H1 (cell line): ENCODE measurements around the gene CAMK2B. TPM values are rescaled to one million over a fixed set of nuclear protein-coding genes. Genes with fewer than 3 reads are reported as not detected.

ENCODE experiments used
- CTCF ChIA-PET: fragments of 300-600 bp; sonication (Branson Sonifier 250); formaldehyde crosslinking; loops from one replicate; lab custom pipeline; 2021; ENCODE audit not compliant: partially characterized antibody; lab: Charles Lee
- POLR2A ChIA-PET: fragments of 300-600 bp; sonication (Branson Sonifier 250); formaldehyde crosslinking; loops from one replicate; lab custom pipeline; 2021; ENCODE audit warnings: inconsistent platforms; ENCODE audit not compliant: partially characterized antibody; lab: Charles Lee
- DNase-seq, 2 experiments: peaks; one replicate each; pipeline versions ENCODE4 v3.0.0 to v3.0.0-alpha.2; 2010 to 2022; ENCODE audit warnings: low spot score in 2 of 2, low read depth in 1 of 2, mixed read lengths in 1 of 2
- FAIRE-seq: peaks from 2 replicates; lab custom pipeline; 2011; peaks lifted over from hg19 to GRCh38; lab: Jason Lieb, UNC
- H2AFZ ChIP-seq: 2 replicates; pipeline ENCODE4 v1.8.1; 2012; ENCODE audit warnings: low read length, inconsistent platforms
- H2AK5ac ChIP-seq: 2 replicates; pipeline ENCODE4 v1.6.1; 2013; ENCODE audit warnings: low read depth, low read length
- H2BK120ac ChIP-seq: replicated peaks from 2 replicates; pipeline ENCODE3; 2013; ENCODE audit warnings: low read depth, low read length, inconsistent platforms
- H2BK12ac ChIP-seq: 2 replicates; pipeline ENCODE4 v1.6.1; 2013; ENCODE audit warnings: low read depth, low read length
- H2BK15ac ChIP-seq: 2 replicates; pipeline ENCODE4 v1.6.1; 2013; ENCODE audit warnings: low read length
- H2BK20ac ChIP-seq: 2 replicates; pipeline ENCODE4 v1.6.1; 2013; ENCODE audit warnings: low read length
- H2BK5ac ChIP-seq: 2 replicates; pipeline ENCODE4 v1.6.1; 2013; ENCODE audit warnings: low read depth, low read length
- H3K14ac ChIP-seq: 2 replicates; pipeline ENCODE4 v1.6.1; 2013; ENCODE audit warnings: inconsistent platforms; ENCODE audit not compliant: insufficient read length
- H3K18ac ChIP-seq: 2 replicates; pipeline ENCODE4 v1.6.1; 2013; ENCODE audit warnings: low read length; ENCODE audit errors: extremely low read depth
- H3K23ac ChIP-seq: 2 replicates; pipeline ENCODE4 v1.6.1; 2013; ENCODE audit warnings: inconsistent platforms; ENCODE audit not compliant: insufficient read length
- H3K23me2 ChIP-seq: 2 replicates; pipeline ENCODE4 v1.6.1; 2013; ENCODE audit warnings: low read depth, low read length
- H3K27ac ChIP-seq: 2 replicates; pipeline ENCODE4 v1.6.1; 2011; ENCODE audit warnings: low read depth, low read length, inconsistent platforms
- H3K27me3 ChIP-seq, 4 experiments: replicated peaks in 1 of 4; 1 replicate in 1 of 4; 2 replicates in 3 of 4; pipeline versions ENCODE4 v1.6.1 to v1.8.1; 2011 to 2013; ENCODE audit warnings: low read length in 3 of 4, mild to moderate bottlenecking in 3 of 4, inconsistent platforms in 2 of 4, mixed read lengths in 2 of 4, moderate library complexity in 1 of 4; ENCODE audit not compliant: control insufficient read depth in 3 of 4, insufficient read depth in 3 of 4; ENCODE audit errors: extremely low read depth in 1 of 4
- H3K36me3 ChIP-seq, 4 experiments: 2 replicates each; pipeline versions ENCODE4 v1.6.1 to v1.8.1; 2011 to 2013; ENCODE audit warnings: mild to moderate bottlenecking in 4 of 4, low read length in 3 of 4, moderate library complexity in 2 of 4, control low read depth in 1 of 4, inconsistent platforms in 1 of 4; ENCODE audit not compliant: insufficient read depth in 4 of 4, control insufficient read depth in 2 of 4
- H3K4ac ChIP-seq: replicated peaks from 2 replicates; pipeline ENCODE3; 2013; ENCODE audit warnings: low read length, low read depth, mixed read lengths, inconsistent platforms; ENCODE audit not compliant: insufficient read length
- H3K4me1 ChIP-seq, 4 experiments: replicated peaks in 1 of 4; 1 replicate in 1 of 4; 2 replicates in 3 of 4; pipeline versions ENCODE4 v1.6.1 to v1.8.1; 2011 to 2013; ENCODE audit warnings: low read length in 3 of 4, inconsistent platforms in 2 of 4, mixed read lengths in 1 of 4; ENCODE audit not compliant: insufficient read depth in 4 of 4, control insufficient read depth in 3 of 4
- H3K4me2 ChIP-seq, 2 experiments: 2 replicates each; pipeline versions ENCODE4 v1.6.1 to v1.8.1; 2011 to 2013; ENCODE audit warnings: low read depth in 2 of 2, low read length in 2 of 2, control low read depth in 1 of 2, inconsistent platforms in 1 of 2, mild to moderate bottlenecking in 1 of 2; ENCODE audit not compliant: insufficient read depth in 1 of 2
- H3K4me3 ChIP-seq, 4 experiments: fragments of 200-600, 300-600 bp in 1 of 4; sonication (generic), shearing (Covaris generic), sonication (Bioruptor Twin) in 1 of 4; 2 replicates each; pipeline versions ENCODE4 v1.5.1 to v1.8.1; 2011 to 2016; ENCODE audit warnings: low read length in 4 of 4, low read depth in 3 of 4, control low read depth in 2 of 4, inconsistent platforms in 2 of 4, mild to moderate bottlenecking in 2 of 4, mixed read lengths in 1 of 4, moderate library complexity in 1 of 4; ENCODE audit not compliant: insufficient read depth in 2 of 4; ENCODE audit errors: extremely low read depth in 1 of 4
- H3K56ac ChIP-seq: replicated peaks from 2 replicates; pipeline ENCODE3; 2013; ENCODE audit warnings: low read depth, mild to moderate bottlenecking, mixed read lengths, low read length, inconsistent platforms; ENCODE audit not compliant: insufficient read length
- H3K79me1 ChIP-seq: 2 replicates; pipeline ENCODE4 v1.6.1; 2013; ENCODE audit warnings: low read depth, low read length, control low read depth
- H3K79me2 ChIP-seq, 2 experiments: 2 replicates each; pipeline versions ENCODE4 v1.6.1 to v1.8.1; 2012 to 2013; ENCODE audit warnings: low read length in 2 of 2, mild to moderate bottlenecking in 2 of 2, inconsistent platforms in 1 of 2; ENCODE audit not compliant: insufficient read depth in 2 of 2, control insufficient read depth in 1 of 2
- H3K9ac ChIP-seq, 4 experiments: replicated peaks in 1 of 4; 1 replicate in 1 of 4; 2 replicates in 3 of 4; pipeline versions ENCODE4 v1.6.1 to v1.8.1; 2011 to 2013; ENCODE audit warnings: low read depth in 3 of 4, low read length in 3 of 4, control low read depth in 2 of 4, mild to moderate bottlenecking in 2 of 4, moderate library complexity in 2 of 4, inconsistent platforms in 1 of 4; ENCODE audit errors: extremely low read depth in 1 of 4
- H3K9me3 ChIP-seq, 2 experiments: 2 replicates each; pipeline versions ENCODE4 v1.6.1 to v1.8.1; 2012 to 2013; ENCODE audit warnings: mild to moderate bottlenecking in 2 of 2, moderate library complexity in 2 of 2, control low read depth in 1 of 2, inconsistent platforms in 1 of 2, low read depth in 1 of 2, low read length in 1 of 2, mixed read lengths in 1 of 2; ENCODE audit not compliant: insufficient read depth in 2 of 2
- H4K20me1 ChIP-seq, 2 experiments: replicated peaks in 1 of 2; 2 replicates each; pipeline versions ENCODE3 to v1.8.1; 2011 to 2013; ENCODE audit warnings: inconsistent platforms in 2 of 2, low read length in 2 of 2, mild to moderate bottlenecking in 1 of 2; ENCODE audit not compliant: insufficient read depth in 2 of 2, control insufficient read depth in 1 of 2
- H4K5ac ChIP-seq: 2 replicates; pipeline ENCODE4 v1.6.1; 2013; ENCODE audit warnings: low read length, low read depth, mixed read lengths, inconsistent platforms; ENCODE audit not compliant: insufficient read length
- H4K8ac ChIP-seq: 2 replicates; pipeline ENCODE4 v1.8.0; 2013; ENCODE audit warnings: mild to moderate bottlenecking, moderate library complexity, low read length, inconsistent platforms; ENCODE audit not compliant: insufficient read depth; ENCODE audit errors: extremely low read depth
- H4K91ac ChIP-seq: replicated peaks from 2 replicates; pipeline ENCODE3; 2013; ENCODE audit warnings: low read length, mixed read lengths, inconsistent platforms; ENCODE audit not compliant: insufficient read length
- CBX8 ChIP-seq: fragments of 300-800, 300-1000 bp; sonication (generic); IDR thresholded peaks from 2 replicates; pipeline ENCODE4 v1.7.1; 2016; ENCODE audit warnings: low read depth, low read length, borderline replicate concordance
- WGBS, 2 experiments: shearing (Covaris generic) in 1 of 2; methylation state at CpG; one replicate each; pipeline versions ENCODE4 v1.1.6 to v1.1.7; 2013 to 2015; ENCODE audit warnings: low lambda C conversion rate in 2 of 2, mixed read lengths in 2 of 2, inconsistent platforms in 1 of 2, low coverage in 1 of 2, missing lambda C conversion rate in 1 of 2; ENCODE audit not compliant: insufficient replicate concordance in 2 of 2, insufficient coverage in 1 of 2, insufficient read length in 1 of 2; ENCODE audit errors: extremely low coverage in 1 of 2, missing lambda C conversion rate in 1 of 2; 5-methylcytosine and 5-hydroxymethylcytosine counted together
- polyA plus RNA-seq, 7 experiments: library from polyadenylated mRNA; depleted of rRNA in 3 of 7; stranded (reverse) in 5 of 7; unstranded in 2 of 7; fragments of >200 nt in 5 of 7; fragments of 200-250 nt in 2 of 7; gene quantifications; 1 replicate in 5 of 7; 2 replicates in 1 of 7; 4 replicates in 1 of 7; pipeline versions ENCODE4 v1.2.1 to v1.2.3, GENCODE V29; 2011 to 2013; ENCODE audit warnings: missing spikeins in 2 of 7, mixed read lengths in 2 of 7
- total RNA-seq: library from RNA; stranded (reverse); fragmentation: NEBNext Ultra II Directional; extraction: Animal tissue kit (Norgen Biotek cat#: 25700); gene quantifications from 2 replicates; pipeline ENCODE4 v1.2.1, GENCODE V29; 2021

Gene CAMK2B
- total and polyA plus RNA-seq, 2 of the 8 experiments (the other 6 are each of a cell fraction or from before 2014, with no cell fraction given) = 0.05 to 0.15 TPM

DNA sequence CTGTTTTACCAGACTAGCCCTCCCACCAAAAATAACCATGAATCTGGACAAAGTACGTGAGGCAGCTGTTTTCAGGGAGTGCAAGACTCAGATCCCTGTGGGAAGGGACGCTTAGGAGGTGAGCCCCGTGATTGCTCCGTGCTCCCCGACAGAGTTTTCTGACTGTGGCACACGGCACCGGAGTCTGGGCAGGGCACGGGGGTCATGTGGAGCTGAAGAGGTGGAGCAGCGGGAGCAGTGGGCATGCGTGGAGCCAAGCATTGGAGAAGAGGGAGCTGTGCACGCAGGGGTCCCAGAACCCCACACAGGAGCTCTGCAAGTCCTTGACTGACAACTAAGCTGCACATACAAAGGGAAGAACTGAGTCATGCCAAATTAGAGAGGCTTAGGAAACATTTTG, 11.1 kb upstream of the CAMK2B start:
- no peaks in the 10 kb centered on the region for H4K20me1 ChIP-seq
- no peak overlapping the region for H3K4me3 ChIP-seq
- no peak overlapping the region for H2BK12ac ChIP-seq
- H3K9me3 ChIP-seq = no peaks in the 10 kb centered on the region
- no peak overlapping the region for H3K4ac ChIP-seq
- H2BK5ac ChIP-seq = no peak overlapping the region
- no peaks in the 10 kb centered on the region for H3K79me2 ChIP-seq
- H3K27ac ChIP-seq = no peak overlapping the region
- CTCF ChIA-PET = interaction anchor here (2.3 kb wide), 1 partner anchor 12 kb away, joined by 14 read pairs; no protein-coding TSS in a partner anchor
- no peak overlapping the region for H2BK15ac ChIP-seq
- H3K56ac ChIP-seq = no peak overlapping the region
- TF ChIP-seq CBX8 = no peak
- TF ChIP-seq, all 59 proteins: peak for 0
- H2BK120ac ChIP-seq = no peak overlapping the region
- no peaks in the 10 kb centered on the region for H3K23me2 ChIP-seq
- H3K18ac ChIP-seq = no peak overlapping the region
- FAIRE-seq (no peak), DNase-seq (no peak)
- H3K36me3 ChIP-seq = no peaks in the 10 kb centered on the region
- no peak overlapping the region for H2AK5ac ChIP-seq
- WGBS, 2 experiments = 87% methylated on average over 11 of the region's 11 CpGs; no CpG with 5 or more reads in 1 of the 2 experiments
- no peak overlapping the region for H3K4me2 ChIP-seq
- no peak overlapping the region for H4K5ac ChIP-seq
- no peak overlapping the region for H3K23ac ChIP-seq
- H3K79me1 ChIP-seq = no peaks in the 10 kb centered on the region; the same call in 1 of the 2 replicates
- H3K4me1 ChIP-seq = no peaks in the 10 kb centered on the region; a peak in 1 of 7 replicates
- no peak overlapping the region for H3K9ac ChIP-seq
- no peak overlapping the region for H4K8ac ChIP-seq
- H2AFZ ChIP-seq = no peak overlapping the region
- H2BK20ac ChIP-seq = no peak overlapping the region
- POLR2A ChIA-PET = interaction anchor here (0.6 kb wide), 1 partner anchor 126 kb away, joined by 3 read pairs; no protein-coding TSS in a partner anchor
- H3K27me3 ChIP-seq = no peaks in the 10 kb centered on the region
- H3K14ac ChIP-seq = no peak overlapping the region
- H4K91ac ChIP-seq = no peak overlapping the region
